Hepatocyte (in vitro differentiated cells): ENCODE measurements around the gene PIWIL4. TPM values are rescaled to one million over a fixed set of nuclear protein-coding genes. Genes with fewer than 3 reads are reported as not detected.

Experiments
- DNase-seq: peaks from one replicate; pipeline ENCODE4 v3.0.0-alpha.2; 2016; ENCODE audit warnings: low spot score
- H2AFZ ChIP-seq: fragments of 200-600 bp; sonication (generic); 2 replicates; pipeline ENCODE4 v1.6.0; 2016; ENCODE audit warnings: antibody characterized with exemption, mild to moderate bottlenecking
- H3K27ac ChIP-seq: fragments of 200-600 bp; sonication (generic); 2 replicates; pipeline ENCODE4 v1.5.1; 2016; ENCODE audit warnings: mild to moderate bottlenecking
- H3K27me3 ChIP-seq: fragments of 200-600 bp; sonication (generic); 2 replicates; pipeline ENCODE4 v1.6.1; 2016
- H3K36me3 ChIP-seq: fragments of 200-600 bp; sonication (generic); replicated peaks from 2 replicates; pipeline ENCODE4 v1.5.1; 2016; ENCODE audit warnings: low read depth; ENCODE audit not compliant: insufficient read depth
- H3K4me1 ChIP-seq: fragments of 200-600 bp; sonication (generic); 2 replicates; pipeline ENCODE4 v1.5.1; 2016; ENCODE audit warnings: mild to moderate bottlenecking, moderate library complexity; ENCODE audit not compliant: insufficient read depth
- H3K4me2 ChIP-seq: fragments of 200-600 bp; sonication (generic); 2 replicates; pipeline ENCODE4 v1.6.0; 2016
- H3K4me3 ChIP-seq: fragments of 200-600 bp; sonication (generic); 2 replicates; pipeline ENCODE4 v1.5.1; 2016; ENCODE audit warnings: mild to moderate bottlenecking
- H3K79me2 ChIP-seq: fragments of 200-600 bp; sonication (generic); 2 replicates; pipeline ENCODE4 v1.6.0; 2017; ENCODE audit warnings: mild to moderate bottlenecking
- H3K9me2 ChIP-seq: fragments of 200-600 bp; sonication (generic); replicated peaks from 2 replicates; pipeline ENCODE4 v1.6.0; 2017; ENCODE audit warnings: mild to moderate bottlenecking; ENCODE audit not compliant: insufficient read depth
- H3K9me3 ChIP-seq: fragments of 200-600 bp; sonication (generic); 2 replicates; pipeline ENCODE4 v1.5.1; 2016; ENCODE audit warnings: low read depth, mild to moderate bottlenecking
- H4K20me1 ChIP-seq: fragments of 200-600 bp; sonication (generic); 2 replicates; pipeline ENCODE4 v1.6.0; 2016; ENCODE audit warnings: mild to moderate bottlenecking; ENCODE audit not compliant: insufficient read depth, poor library complexity, severe bottlenecking
- CTCF ChIP-seq: fragments of 200-600 bp; sonication (generic); IDR thresholded peaks from 2 replicates; pipeline ENCODE4 v1.5.1; 2016; ENCODE audit warnings: antibody characterized with exemption, mild to moderate bottlenecking; ENCODE audit not compliant: poor library complexity
- EZH2 ChIP-seq: fragments of 200-600 bp; sonication (generic); IDR thresholded peaks from 2 replicates; pipeline ENCODE4 v1.6.1; 2016; ENCODE audit warnings: antibody characterized with exemption, mild to moderate bottlenecking, borderline replicate concordance
- EZH2phosphoT487 ChIP-seq: fragments of 200-600 bp; sonication (generic); IDR thresholded peaks from one replicate; pipeline ENCODE4 v1.6.1; 2018; ENCODE audit warnings: antibody characterized with exemption, mild to moderate bottlenecking, low read depth, moderate library complexity; ENCODE audit not compliant: unreplicated experiment, severe bottlenecking
- WGBS: methylation state at CpG from one replicate; pipeline ENCODE4 v1.1.6; 2016; ENCODE audit warnings: low lambda C conversion rate; ENCODE audit errors: missing lambda C conversion rate; 5-methylcytosine and 5-hydroxymethylcytosine counted together
- polyA plus RNA-seq: library from polyadenylated mRNA; unstranded; fragments of >200 nt; fragmentation: Nextera tagmentation; extraction: Ambion mirVana; gene quantifications from 2 replicates; pipeline ENCODE4 v1.2.1, GENCODE V29; 2016
- total RNA-seq: library from RNA; depleted of rRNA; stranded (reverse); fragments of >200 nt; gene quantifications from 2 replicates; pipeline ENCODE4 v1.2.3, GENCODE V29; 2014

The PIWIL4 gene
- total and polyA plus RNA-seq, 2 experiments from 2014 or later, result 2.1 to 2.4 TPM

- no peak for DNase-seq
- H2AFZ ChIP-seq, result no peak overlapping the region
These were observed 85.6 kb downstream of the PIWIL4 start for GRCh38 chr11:94652735-94653284.

GRCh38 chr11:94653561-94653960 is 86.4 kb downstream of the PIWIL4 start:
- Histone ChIP-seq H3K4me3 (no peak overlapping the region), H3K4me2 (no peak overlapping the region), H3K9me2 (no peaks in the 10 kb centered on the region), H2AFZ (no peak overlapping the region), H3K79me2 (no peaks in the 10 kb centered on the region), H4K20me1 (no peaks in the 10 kb centered on the region), H3K27ac (no peak overlapping the region), H3K36me3 (no peaks in the 10 kb centered on the region), H3K9me3 (no peaks in the 10 kb centered on the region), H3K4me1 (no peaks in the 10 kb centered on the region), H3K27me3 (no peaks in the 10 kb centered on the region)
- DNase-seq, result no peak
- TF ChIP-seq CTCF, result no peak
- TF ChIP-seq EZH2phosphoT487, result no peak
- no peak for TF ChIP-seq EZH2
- WGBS, result 95% methylated on average over 5 of the region's 5 CpGs

More at GRCh38 chr11:94652735-94653284, 85.6 kb downstream of the PIWIL4 start:
- Histone ChIP-seq H3K9me2 (no peaks in the 10 kb centered on the region), H3K79me2 (no peaks in the 10 kb centered on the region), H3K27ac (no peak overlapping the region), H3K36me3 (no peaks in the 10 kb centered on the region), H3K9me3 (no peaks in the 10 kb centered on the region), H3K4me2 (no peak overlapping the region), H3K27me3 (no peaks in the 10 kb centered on the region), H3K4me1 (no peaks in the 10 kb centered on the region), H4K20me1 (no peaks in the 10 kb centered on the region), H3K4me3 (no peak overlapping the region)
- TF ChIP-seq EZH2phosphoT487 (no peak), EZH2 (no peak), CTCF (no peak)
- 90% methylated on average over 6 of the region's 6 CpGs for WGBS

- H3K9me2 ChIP-seq, result no peaks in the 10 kb centered on the region
- H3K79me2 ChIP-seq, result no peaks in the 10 kb centered on the region
- no peak overlapping the region for H3K4me2 ChIP-seq
- DNase-seq, result no peak
- H3K4me3 ChIP-seq, result no peak overlapping the region
- 96% methylated on average over 7 of the region's 7 CpGs for WGBS
- H3K9me3 ChIP-seq, result no peaks in the 10 kb centered on the region
- H3K36me3 ChIP-seq, result no peaks in the 10 kb centered on the region
- no peaks in the 10 kb centered on the region for H3K4me1 ChIP-seq
- no peaks in the 10 kb centered on the region for H4K20me1 ChIP-seq
- H3K27me3 ChIP-seq, result no peaks in the 10 kb centered on the region
- TF ChIP-seq EZH2, result no peak
- no peak for TF ChIP-seq CTCF
- no peak for TF ChIP-seq EZH2phosphoT487
- no peak overlapping the region for H3K27ac ChIP-seq
- H2AFZ ChIP-seq, result no peak overlapping the region
These were observed 87.0 kb downstream of the PIWIL4 start for GRCh38 chr11:94654201-94654600.

- H3K36me3 ChIP-seq, result no peaks in the 10 kb centered on the region
- TF ChIP-seq EZH2 (no peak), EZH2phosphoT487 (no peak)
- no peak overlapping the region for H2AFZ ChIP-seq
- no peaks in the 10 kb centered on the region for H3K4me1 ChIP-seq
- DNase-seq, result no peak
- H3K27me3 ChIP-seq, result no peaks in the 10 kb centered on the region
- no peak overlapping the region for H3K4me3 ChIP-seq
- H3K27ac ChIP-seq, result no peak overlapping the region
- no peaks in the 10 kb centered on the region for H3K9me3 ChIP-seq
- no peaks in the 10 kb centered on the region for H3K79me2 ChIP-seq
- no peaks in the 10 kb centered on the region for H4K20me1 ChIP-seq
- WGBS, result 61% methylated on average over 3 of the region's 3 CpGs
- H3K4me2 ChIP-seq, result no peak overlapping the region
- H3K9me2 ChIP-seq, result no peaks in the 10 kb centered on the region
These were observed 88.1 kb downstream of the PIWIL4 start for GRCh38 chr11:94655291-94655690.
